Gastrocnemius medialis (tissue), 4 donors: ENCODE results near the gene KCNQ1.

Experiments
- CTCF ChIP-seq, 5 experiments: fragments of 450-650 bp in 3 of 5; fragments of 200-600 bp in 2 of 5; sonication (generic) in 2 of 5; IDR thresholded peaks in 4 of 5; conservative IDR thresholded peaks in 1 of 5; 1 replicate in 4 of 5; 2 replicates in 1 of 5; pipeline ENCODE4 v1.5.1; 2016 to 2019; ENCODE audit warnings: antibody characterized with exemption in 5 of 5, mild to moderate bottlenecking in 3 of 5, moderate library complexity in 3 of 5
- POLR2A ChIP-seq, 2 donors: fragments of 450-650 bp; IDR thresholded peaks; one replicate each; pipeline ENCODE4 v1.6.1; 2017; ENCODE audit warnings: antibody characterized with exemption in 2 of 2, mild to moderate bottlenecking in 2 of 2, moderate library complexity in 2 of 2

GRCh38 chr11:2868506-2869133, 423.8 kb downstream of the KCNQ1 start:
- no peak for TF ChIP-seq CTCF (IDR thresholded peaks at IDR 0.05 in 4 of 5, conservative IDR thresholded peaks at IDR 0.05 in 1 of 5)
- TF ChIP-seq POLR2A (IDR thresholded peaks at IDR 0.05): no peak
